ENCODE results near the gene COL8A1.
"Not testable (repeated sequence)": the region's sequence is repeated elsewhere in the genome, so short reads cannot be mapped to it uniquely, and the experiment has no call there.

COL8A1 gene

GRCh38 chr3:99805160-99805559 is 166.8 kb downstream of the COL8A1 start:
- DNase-seq (ENCODE audit: low spot score): no peak

DNA sequence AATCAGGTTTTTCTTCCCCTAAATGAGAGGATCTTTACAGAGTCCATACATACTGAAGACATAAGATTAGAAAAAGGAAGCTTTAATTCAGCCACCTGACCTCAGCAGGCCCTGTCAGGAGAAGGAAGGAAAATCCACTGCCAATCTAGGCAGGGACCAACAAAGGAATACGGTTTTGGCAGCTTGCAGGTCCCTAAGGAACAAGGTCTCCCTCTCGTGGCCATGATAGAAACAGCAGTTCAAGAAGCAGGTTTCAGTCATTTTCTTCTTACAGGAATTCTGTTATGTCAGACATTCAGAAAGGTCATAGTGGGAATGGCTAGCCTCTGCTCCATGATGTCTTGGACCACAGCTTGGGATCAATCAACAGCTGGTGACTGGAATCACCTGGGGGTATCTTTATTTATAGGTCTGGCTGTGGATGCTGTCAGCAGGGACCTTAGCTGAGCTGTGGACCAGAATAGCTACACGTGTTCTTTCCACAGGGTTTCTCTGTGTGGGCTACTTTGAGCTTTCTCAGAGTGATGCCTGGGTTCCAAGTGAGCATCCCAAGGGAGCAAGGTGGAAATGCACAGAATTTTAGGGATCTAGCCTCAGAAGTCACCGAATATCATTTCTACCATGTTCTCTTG is 169.9 kb downstream of the COL8A1 start:
- DNase-seq (ENCODE audit: low spot score): peak; percentile 36

GRCh38 chr3:99809565-99809964 is 171.2 kb downstream of the COL8A1 start:
- no peak for DNase-seq (ENCODE audit: low spot score)

- DNase-seq (ENCODE audit: low spot score): no peak
Measured at GRCh38 chr3:99810403-99810802, 172.0 kb downstream of the COL8A1 start.

- DNase-seq (ENCODE audit: low spot score): no peak
Measured at GRCh38 chr3:99817047-99817436, 178.6 kb downstream of the COL8A1 start.

- DNase-seq (ENCODE audit: low spot score): peak; percentile 60
Measured at GRCh38 chr3:99817437-99818240, 179.2 kb downstream of the COL8A1 start, which contains the start of gene CMSS1. CMSS1 (plus strand) TSS chr3:99817862.

DNA sequence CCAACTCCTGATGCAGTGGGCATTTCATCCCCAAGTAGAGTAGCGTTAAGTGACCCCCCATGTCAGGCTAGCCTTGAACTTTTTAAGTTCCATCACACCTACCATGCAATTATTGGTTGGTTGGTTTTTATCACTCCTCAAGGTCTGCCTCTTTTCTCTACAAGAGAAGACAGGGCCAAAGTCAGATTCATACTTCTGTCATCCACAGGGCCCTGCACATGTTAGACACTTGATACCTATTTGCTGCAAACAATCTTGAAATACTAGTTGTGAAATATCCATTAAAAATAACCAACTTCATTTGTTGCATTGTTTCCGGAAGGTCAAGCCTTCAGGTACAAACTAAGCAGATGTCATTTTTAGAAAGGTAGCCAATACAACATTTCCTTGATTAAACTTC is 180.4 kb downstream of the COL8A1 start:
- DNase-seq (ENCODE audit: low spot score): no peak

GRCh38 chr3:99823723-99824711 is 185.6 kb downstream of the COL8A1 start:
- DNase-seq (ENCODE audit: low spot score): no peak

- no peak for DNase-seq (ENCODE audit: low spot score)
Measured at GRCh38 chr3:99825004-99825640, 186.7 kb downstream of the COL8A1 start.

GRCh38 chr3:99829844-99830243 is 191.4 kb downstream of the COL8A1 start:
- no peak for DNase-seq (ENCODE audit: low spot score)

DNA sequence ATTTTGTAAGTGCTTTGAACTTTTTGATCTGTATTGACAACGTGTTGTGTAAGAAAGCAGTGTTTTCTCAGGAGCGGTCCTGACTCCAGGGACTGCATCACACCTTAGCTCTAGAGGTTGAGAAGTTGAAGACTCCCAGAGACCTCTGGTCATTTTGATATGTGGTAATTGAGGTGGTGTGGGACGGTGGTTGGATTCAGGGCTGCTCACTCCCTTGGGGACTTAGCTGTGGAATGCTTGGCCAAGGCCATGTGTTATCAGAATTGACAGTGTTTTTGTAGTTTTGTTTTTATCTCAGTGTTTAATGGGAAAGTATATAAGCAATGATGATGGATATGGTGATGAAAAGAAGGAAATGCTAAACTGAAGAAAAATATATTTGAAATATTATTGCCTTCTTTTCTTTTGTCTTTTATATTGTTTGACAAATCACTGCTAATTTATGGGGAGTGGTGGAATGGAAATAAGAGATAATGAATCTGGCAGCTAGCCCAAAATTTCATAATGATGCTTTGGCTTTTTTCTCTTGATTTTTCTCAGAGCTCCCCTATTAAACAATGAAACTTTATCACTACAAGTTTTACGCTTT is 195.3 kb downstream of the COL8A1 start:
- no peak for DNase-seq (ENCODE audit: low spot score)

GRCh38 chr3:99834211-99834957 is 196.0 kb downstream of the COL8A1 start:
- no peak for DNase-seq (ENCODE audit: low spot score)

GRCh38 chr3:99836681-99837080 is 198.3 kb downstream of the COL8A1 start:
- DNase-seq (ENCODE audit: low spot score): no peak

DNA sequence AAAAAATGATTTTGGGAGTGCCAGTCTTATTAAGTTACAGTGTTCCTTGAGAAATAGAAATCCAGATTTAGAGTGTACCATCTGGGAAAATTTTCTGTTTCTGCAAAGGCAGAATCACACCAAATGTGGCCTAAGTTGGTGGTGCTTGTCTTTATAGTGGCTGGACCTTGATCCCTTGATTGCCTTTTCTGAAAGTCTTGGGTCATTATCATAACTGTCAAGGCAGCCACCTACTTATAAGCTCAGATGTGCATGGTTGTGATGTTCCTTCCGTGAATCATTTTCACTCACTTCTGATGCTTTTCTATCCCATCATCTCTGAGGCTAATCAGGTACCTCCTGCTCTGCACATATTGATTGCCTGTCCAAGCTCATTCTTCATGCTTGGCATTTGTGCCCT is 199.3 kb downstream of the COL8A1 start:
- DNase-seq (ENCODE audit: low spot score): no peak

DNA sequence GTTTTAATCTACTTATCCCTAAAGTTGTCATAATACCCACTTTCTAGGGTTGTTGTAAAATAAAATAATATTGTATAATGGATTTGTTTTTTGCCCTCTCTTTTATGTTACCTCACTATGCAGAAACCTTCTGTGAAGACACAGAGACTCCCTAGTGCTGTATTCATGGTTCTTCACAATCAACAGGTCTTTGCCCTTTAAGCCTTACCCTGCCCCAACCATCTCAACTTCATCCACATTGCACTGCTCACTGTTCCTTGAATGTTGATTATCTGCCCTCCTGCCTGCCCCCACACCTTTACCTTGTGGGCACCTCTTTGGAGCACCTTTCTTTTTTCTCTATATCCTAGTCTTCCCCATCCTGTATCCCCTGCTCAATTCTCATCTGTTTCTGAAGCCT is 200.4 kb downstream of the COL8A1 start:
- no peak for DNase-seq (ENCODE audit: low spot score)

DNA sequence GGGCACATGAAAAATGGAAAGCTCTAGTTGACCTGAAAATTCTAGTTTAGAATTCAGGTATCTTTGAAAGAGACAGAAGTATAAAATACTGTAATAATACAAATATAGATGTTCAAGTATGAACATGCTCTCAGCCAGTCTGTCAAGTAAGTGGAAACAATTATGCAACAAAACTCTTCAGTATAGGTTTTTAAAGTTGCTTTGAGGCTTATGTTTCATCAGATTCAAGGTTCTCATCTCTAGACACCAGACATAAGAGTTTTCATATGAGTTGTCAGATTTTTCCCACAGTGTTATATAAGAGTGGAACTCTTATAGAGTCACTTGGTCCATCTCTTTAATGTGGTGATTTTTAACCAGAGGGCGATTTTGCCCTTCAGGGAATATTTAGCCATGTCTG is 201.2 kb downstream of the COL8A1 start:
- DNase-seq (ENCODE audit: low spot score): no peak

- DNase-seq (ENCODE audit: low spot score): not testable (repeated sequence)
Measured at GRCh38 chr3:99841949-99842348, 203.6 kb downstream of the COL8A1 start.

- no peak for DNase-seq (ENCODE audit: low spot score)
Measured at GRCh38 chr3:99842826-99843589, 204.6 kb downstream of the COL8A1 start.

- DNase-seq (ENCODE audit: low spot score): no peak
Measured at GRCh38 chr3:99843590-99844258, 205.3 kb downstream of the COL8A1 start.
